Sciatic nerve (tissue), 2 donors: ENCODE data around the gene IGLON5. TPM values are rescaled to one million over a fixed set of nuclear protein-coding genes. Genes with fewer than 3 reads are reported as not detected.
A peak's percentile ranks its signal among the peaks of the same experiment; 100 is the strongest.

Experiments
- ATAC-seq: fragments of 200-7000 bp; cut with Tn5 transposase; one replicate; pipeline ENCODE4 v1.9.1; 2020; ENCODE audit warnings: mild to moderate bottlenecking, moderate library complexity
- DNase-seq: peaks from one replicate; pipeline ENCODE4 v3.0.0-alpha.2; 2020; ENCODE audit warnings: low spot score
- intact Hi-C: fragments of 100-400 bp; cut with DNase I; formaldehyde crosslinking; loops from one replicate; pipeline ENCODE4 v1.14.2; 2022
- total RNA-seq: library from RNA; stranded (reverse); fragmentation: NEBNext Ultra II Directional; extraction: Animal tissue kit (Norgen Biotek cat#: 25700); gene quantifications from one replicate; pipeline ENCODE4 v1.2.1, GENCODE V29; 2021
- donor health status: DM: no; HTN: no; CAD: no.
- donor health status: DM: no; HTN: no; CAD: no.

IGLON5 gene
- total RNA-seq, 1 donor from 2014 or later, result not detected

DNA sequence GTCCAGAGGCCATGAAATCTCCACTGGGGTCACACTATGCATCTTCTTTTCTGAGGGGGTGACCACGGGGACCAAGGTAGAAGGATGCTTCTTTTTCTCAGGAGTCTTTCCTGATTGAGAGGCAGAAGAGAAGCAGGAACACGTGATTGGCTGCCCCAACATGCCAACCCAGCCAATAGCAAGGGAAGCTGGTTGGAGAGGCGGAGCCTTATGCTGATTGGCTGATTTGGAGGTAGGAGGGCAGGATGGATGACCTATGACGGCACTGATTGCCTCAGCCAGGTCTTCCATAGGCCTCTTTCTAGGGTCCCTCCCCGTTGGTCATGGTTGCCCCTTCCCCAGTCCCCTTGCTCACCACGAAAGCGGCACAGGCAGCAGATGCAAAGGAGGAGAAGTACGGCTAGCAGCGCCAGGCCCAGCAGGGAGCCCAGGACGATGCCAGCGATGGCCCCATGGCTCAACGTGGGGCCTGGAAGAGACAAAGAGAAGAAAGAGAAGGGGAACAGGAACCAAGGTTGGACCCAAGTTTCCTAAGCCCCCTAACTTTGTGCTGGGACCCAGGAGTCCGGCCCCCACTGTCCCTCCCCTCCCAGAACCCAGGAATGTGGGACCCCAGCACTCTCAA, 22.5 kb downstream of the IGLON5 start:
- DNase-seq, result no peak
- no peak for ATAC-seq
- intact Hi-C loops, result no loop called here

DNA sequence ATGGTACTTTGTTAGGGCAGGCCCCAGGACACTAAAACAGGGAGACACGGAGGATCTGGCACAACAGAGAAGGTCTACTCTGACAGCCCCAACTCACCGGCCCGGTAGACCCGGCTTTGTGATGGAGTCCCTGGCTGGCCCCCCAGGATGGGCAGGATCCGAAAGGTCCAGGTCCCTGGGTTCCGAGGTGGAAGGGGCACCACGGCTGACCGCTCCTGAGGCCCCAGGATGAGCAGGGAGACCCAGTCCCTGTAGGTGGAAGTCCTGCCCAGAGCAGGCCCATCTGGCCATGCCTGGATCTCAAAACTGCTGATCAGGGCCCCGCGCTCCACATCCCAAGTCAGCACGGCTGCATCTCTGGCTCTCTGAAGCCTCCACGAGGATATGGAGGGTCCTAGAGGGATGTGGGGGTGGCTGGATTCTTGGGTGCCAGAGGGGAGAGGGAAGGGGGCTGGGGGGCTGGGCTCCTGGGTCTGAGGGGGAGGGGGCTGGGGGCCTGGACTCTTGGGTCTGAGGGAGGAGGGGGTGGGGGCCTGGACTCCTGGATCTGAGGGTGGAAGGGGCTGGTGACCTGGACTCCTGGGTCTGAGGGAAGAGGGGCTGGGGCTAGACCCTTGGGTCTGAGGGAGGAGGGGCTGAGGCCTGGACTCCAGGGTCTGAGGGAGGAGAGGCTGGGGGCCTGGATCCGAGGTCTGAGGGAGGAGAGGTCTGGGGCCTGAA, 25.9 kb downstream of the IGLON5 start:
- intact Hi-C loops, result no loop called here
- DNase-seq (no peak), ATAC-seq (no peak)

DNA sequence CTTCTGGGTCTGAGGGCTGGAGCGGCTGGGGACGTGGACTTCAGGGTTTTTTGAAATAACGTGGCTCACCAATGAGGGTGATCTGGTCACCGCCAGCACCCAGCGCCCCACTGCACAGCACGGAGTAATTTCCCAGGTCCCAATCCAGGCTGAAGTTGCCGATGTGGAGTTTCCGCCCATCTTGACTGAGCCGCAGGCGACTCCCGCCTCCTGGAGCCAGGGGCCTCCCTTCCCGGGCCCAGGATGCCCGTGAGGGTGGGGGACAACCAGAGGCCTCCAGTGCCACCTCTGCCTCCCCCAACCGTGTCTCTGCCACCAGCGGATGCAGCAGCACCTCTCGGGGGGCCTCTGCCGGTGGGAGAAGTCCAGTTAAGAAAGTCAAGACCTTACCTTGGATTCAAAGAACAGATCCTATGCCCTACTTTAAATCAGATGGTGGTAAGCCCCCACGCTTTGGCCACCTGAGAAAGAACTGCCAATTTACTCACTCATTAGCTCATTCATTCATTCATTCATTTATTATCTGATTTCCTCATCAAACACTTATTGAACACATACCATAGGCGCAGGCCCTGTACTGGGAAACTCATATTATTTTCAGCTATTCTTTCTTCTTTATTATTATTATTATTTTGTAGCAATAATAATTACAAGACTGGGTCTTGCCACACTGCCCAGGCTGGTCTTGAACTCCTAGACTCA, 26.6 kb downstream of the IGLON5 start:
- ATAC-seq (no peak), DNase-seq (no peak)
- intact Hi-C loops, result no loop called here

DNA sequence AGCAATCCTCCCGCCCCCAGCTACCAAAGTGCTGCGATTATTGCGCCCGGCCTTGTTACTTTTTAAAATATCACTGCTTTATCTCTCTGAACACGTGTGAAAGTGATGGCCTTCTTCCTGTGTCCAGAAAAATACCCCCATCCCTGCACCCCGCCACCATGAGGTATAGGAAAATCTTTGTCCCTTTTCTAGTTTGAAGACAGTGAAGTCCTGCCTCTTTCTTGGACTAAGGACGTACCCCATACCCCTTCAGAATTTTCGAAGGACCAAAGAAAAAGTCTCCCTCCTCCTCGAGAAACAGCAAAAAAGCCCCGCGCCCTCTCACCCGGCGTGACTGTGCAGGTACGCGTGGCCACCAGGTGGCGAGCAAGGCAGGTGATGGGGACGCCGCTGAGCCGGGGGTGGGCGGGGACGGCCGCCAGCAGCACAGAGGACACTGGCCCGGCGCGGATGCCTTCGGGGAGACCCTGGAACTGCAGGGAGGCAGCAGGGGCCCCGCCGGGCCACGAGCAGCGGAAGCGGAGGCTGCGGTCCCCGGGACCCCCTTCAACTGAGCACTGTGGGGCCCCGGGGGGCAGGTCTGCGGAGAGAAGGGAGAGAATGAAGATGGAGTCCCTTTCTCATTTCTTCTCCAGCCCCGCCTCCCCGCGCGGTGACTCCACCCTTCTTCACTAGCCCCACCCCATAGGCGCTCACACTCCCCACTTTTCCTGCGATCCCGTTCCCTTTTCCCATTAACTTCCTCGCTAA, 27.3 kb downstream of the IGLON5 start:
- intact Hi-C loops, result no loop called here
- DNase-seq (peak; percentile 89), ATAC-seq (peak; percentile 86)

DNA sequence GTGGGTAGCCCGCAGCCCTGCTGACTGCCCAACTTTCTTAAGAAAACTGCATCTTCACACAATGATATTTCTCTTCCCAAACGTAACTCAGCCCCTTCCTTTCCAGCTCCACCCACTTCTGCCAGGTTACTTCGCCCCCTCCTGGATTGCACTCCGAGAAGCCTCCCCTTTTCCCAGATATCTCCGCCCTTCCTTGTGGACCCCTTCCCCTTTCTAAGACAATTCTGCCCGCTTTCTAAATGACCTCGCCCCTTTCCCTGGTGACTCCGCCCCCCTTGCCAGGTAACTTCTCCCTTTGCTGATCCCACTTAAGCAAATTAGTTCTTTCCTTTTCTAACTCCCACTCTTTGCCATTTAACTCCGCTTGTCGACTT, 27.9 kb downstream of the IGLON5 start:
- no peak for DNase-seq
- intact Hi-C loops, result no loop called here
- peak; percentile 2 for ATAC-seq

DNA sequence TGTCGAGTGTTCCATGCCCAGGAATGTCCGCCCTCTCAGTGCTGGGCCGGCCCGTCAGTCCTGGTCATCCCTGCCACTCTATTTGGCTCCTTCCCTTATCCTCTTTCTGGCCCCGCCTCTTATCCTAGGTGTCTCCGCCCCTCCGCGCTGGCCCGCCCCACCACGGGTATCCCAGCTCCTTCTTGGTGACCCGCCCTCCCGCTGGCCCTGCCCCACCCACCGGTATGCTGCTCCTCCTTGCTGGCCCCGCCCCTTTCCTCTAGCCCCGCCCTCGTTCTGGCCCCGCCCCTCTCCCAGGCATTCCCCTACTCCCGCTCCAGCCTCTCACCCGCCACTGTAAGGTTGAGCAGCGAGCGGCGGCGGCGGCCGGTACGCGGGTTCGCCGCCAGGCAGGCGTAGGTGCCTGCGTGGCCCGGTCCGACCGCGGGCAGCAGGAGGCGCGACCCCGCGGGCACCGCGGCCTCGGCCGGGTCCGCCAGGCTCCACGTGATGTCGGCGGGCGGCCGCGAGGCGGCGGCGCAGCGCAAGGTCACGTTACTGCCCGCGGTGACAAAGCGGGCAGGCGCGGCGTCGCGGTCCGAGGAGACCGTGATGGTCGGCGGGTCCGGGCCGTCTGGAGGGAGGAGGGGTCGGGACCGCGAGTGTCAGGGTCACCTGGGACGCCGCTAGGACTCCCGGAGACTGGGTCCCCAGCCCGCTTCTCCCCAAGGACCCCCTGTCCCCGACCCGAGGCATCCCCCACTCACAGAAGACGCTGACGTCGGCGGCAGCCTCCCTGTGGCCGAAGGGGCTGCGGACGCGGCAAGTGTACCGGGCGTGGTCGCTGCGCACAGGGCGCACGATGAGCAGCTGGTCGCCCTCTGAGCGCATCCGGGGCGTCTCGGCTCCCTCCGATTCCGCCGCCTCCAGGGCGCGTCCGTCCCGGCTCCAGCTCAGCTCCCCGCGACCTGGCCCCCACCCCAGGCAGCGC, 28.5 kb downstream of the IGLON5 start:
- DNase-seq (peak; percentile 99), ATAC-seq (peak; percentile 98)
- intact Hi-C loops, result no loop called here

DNA sequence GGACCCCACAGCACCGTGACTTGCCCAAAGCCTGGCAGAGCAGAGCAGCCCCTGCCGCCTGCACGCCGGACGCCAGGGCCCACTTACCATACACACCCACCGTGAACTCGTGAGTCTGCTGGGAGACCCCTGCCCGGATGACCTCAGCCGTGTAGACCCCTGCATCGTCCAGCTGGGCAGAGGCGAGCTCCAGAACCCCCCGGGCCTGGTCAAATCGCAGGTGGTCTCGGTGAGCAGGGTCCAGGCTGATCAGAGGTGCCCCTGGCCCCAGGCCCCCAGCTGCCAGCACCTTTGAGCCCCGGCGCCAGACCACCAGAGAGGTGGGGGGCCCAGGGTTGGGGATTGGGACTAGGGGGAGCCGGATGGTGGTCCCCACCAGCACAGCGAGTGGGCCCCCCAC, 29.6 kb downstream of the IGLON5 start:
- no peak for DNase-seq
- ATAC-seq, result no peak
- intact Hi-C loops, result no loop called here

DNA sequence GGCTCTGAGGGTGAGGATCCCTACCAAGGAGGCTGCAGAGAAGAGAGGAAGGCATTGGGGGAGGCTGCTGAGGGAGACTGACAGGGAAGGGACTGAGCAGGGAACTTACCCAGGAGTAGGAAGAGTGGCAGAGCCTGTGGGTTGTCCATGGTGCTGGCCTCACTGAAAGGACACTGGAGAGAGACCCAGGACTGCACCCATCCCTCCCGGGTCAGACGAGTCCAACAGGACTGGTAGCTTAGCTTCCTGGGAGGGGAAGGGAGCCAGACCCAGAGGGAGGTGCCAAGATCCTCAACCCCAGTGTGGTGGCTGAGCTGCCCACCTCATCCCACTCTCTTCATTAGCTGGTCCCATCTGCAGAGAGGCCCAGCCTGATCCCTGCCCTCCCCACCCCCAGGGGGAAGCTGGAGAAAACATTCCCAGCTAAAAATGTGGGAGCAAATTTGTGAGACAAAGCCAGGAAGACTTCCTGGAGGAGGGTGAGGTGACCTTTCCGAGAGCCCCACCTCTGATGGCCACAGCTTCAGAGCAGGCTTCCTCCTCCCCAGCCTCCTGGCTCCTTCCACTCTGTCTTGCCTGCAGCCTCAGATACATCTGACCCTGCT, 30.6 kb downstream of the IGLON5 start, which contains the start of gene VSIG10L:
Gene VSIG10L (minus strand): TSS at position 164 of the 605 bp plus-strand sequence. CDS start 15 bp downstream, at position 149.
- intact Hi-C loops, result no loop called here
- ATAC-seq, result no peak
- no peak for DNase-seq

DNA sequence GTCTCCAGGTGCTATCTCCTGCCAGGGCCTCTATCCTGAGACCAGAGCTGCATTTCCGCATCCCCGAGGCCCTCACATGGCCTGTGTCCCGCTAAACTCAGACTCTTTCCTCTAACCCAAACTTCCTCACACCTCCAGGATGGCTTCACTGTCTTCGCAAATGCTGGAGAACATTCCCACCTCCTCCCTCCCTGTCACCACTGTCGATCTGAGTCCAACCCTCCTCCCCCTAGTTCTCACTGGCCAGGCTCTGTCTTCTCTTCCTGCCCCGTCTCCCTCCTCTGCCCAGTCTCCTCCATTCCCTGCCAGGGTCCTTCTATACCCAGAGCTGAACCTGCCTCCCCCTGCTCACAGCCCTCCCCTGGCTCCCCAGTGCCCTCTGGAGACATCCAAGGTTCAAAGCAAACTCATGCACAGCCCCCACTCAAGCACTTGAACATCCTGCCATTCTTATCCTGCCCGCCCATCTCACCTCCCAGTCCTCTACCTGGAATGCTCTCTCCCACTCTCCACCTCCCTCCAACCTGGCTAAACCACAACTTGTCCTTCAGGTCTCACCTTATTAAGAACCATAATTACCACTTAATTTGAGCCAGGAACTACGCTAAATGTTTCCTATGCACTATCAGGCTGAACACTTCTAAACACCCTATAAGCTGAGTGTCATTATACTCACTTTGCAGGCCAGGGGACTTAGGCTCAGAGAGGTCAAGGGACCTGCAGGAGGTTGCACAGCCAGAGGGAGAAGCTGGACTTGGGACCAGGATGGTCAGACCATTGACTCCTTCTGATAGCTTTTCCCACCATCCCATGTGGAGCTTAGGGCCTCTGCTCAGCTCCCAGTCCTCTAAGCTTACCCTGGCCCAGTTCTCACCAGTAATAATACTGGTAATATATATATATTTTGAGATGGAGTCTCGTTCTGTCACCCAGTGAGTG, 31.5 kb downstream of the IGLON5 start:
- no peak for DNase-seq
- no peak for ATAC-seq
- intact Hi-C loops, result no loop called here

DNA sequence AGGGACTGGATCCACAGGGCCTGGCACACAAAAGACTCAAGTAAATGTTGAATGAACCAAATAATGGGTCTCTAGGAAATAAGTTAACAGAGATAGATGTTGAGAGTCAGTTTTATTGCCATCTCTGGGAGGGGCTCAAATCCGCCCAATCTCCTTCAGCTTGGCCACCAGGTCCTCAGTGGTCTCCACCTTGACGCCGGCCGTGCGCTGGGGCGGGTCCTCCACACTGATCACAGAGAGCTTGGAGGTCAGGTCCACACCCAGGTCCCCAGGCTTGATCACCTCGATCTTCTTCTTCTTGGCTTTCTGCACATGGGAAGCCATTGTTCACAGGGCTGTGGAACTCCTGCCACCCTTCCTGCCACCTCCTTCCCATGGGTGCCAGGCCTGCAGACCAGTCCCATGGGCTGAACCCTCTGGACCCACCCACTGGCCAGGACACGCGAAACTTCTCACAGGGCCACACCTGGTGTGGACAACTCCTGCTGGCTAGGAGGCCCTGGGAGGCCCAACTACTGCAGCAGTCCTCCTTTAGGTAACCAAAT, 33.7 kb downstream of the IGLON5 start:
- intact Hi-C loops, result loop anchor here (5.0 kb wide), 1 partner anchor 1057 kb away; no protein-coding TSS in a partner anchor
- DNase-seq, result no peak
- no peak for ATAC-seq

DNA sequence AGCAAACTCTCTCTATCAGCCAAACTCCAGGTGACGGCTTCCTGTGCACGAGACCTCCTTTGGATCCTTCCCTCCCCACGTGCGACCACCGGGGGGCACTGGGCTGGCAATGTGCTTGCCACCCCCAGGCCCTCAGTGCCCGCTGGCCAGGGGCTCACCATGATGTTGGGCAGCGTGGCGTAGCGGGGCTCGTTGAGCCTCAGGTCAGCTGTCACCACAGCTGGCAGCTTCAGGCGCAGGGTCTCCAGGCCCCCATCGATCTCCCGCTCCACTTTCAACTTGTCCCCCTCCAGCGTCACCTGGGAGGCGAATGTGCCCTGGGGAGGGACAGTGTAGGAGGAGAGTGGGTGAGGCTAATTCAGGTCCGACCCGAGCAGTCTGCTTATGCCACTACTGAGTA, 35.3 kb downstream of the IGLON5 start:
- intact Hi-C loops, result loop anchor here (5.0 kb wide), 1 partner anchor 1056 kb away; no protein-coding TSS in a partner anchor
- no peak for ATAC-seq

DNA sequence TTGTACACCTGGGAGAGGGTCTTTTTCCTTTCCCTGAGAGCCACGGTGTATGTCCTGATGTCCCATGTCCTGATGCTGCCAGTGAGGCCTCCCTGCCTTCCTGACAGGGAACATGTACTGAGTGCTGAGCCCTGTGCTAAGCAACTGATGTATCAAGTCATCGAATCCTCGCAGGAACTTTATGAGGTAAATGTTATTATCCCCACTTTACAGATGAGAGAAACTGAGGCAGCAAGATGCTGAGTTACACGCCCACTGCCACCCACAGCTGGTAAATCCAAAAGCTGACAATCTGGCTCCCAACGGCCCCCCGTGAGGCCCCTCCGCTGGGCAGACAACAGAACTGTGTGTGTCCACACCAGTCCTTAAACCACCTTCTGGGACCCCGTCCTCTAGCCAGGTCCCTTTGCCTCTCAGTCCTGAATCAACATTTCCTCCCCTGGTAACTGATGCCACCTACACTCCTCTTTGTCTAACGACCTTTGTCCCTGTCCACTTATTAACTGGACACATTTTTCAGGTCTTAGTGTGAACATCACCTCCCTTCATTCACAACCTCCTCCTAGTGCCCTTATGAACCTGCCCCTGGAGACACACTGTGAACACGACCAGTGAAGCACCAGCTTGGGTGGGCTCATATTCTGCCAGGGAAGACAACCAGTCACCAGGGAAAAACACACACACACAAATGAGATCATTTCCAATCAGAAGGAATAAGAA, 35.9 kb downstream of the IGLON5 start:
- ATAC-seq (no peak), DNase-seq (no peak)
- intact Hi-C loops, result loop anchor here (5.0 kb wide), 1 partner anchor 1055 kb away; no protein-coding TSS in a partner anchor

More for the DNA sequence above, 35.3 kb downstream of the IGLON5 start:
- DNase-seq, result no peak

DNA sequence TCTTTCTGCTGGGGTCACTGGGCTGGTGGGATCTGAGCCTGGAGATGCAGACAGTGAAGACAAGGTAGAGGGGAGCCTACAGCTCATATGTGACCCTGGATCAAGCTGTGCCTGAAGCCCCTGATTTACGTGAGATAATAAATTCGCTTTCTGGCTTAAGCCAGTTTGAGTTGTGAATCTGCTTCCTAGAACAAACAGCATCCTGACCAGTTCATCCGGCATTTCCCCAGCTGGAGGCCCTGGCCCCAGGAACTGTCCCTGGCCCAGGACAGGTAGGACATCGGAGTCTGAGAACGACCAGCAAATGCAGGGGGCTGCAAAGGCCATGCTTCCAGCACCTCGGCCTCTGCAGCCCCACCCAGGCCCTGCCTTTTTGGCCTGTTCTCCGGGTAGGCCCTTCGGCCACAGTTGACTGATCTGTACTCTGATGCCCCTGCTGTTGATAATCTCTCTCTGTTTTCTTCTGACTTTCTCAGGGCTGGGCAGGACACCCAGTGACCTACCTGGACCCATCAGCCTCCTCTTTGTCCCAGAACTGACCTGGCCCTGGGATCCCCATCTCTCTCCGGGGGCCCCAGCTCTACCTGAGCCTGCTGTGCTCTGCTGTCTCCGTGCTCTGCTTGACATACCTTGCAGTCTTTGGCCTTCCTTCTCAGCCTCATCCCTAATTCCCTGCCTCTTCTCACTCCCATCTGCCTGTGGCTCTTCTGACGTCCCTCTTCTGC, 40.0 kb downstream of the IGLON5 start:
- intact Hi-C loops, result no loop called here
- DNase-seq, result no peak
- ATAC-seq, result no peak

DNA sequence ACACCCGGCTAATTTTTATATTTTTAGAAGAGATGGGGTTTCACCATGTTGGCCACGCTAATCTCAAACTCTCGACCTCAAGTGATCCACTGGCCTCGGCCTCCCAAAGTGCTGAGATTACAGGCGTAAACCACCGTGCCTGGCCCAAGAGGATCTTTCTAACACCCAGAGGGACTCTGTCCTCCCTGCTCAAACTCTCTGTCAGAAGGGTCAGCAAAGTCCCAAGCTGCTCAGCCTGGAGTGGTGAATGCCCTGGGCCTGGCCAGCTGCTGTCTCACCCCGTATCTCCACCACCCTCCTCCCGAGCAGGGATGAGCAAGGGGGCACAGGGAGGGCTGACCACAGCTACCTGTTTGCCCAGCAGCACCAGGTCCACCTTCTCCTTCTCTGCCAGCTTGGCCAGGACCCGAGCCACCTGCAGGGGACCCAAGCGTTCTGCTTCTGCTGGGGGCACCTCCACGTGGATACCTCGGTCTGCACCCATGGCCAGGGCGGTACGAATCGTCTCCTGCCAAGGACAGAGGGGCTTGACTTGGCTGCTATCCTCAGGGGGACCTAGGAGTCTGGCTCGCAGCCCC, 41.4 kb downstream of the IGLON5 start:
- ATAC-seq (no peak), DNase-seq (no peak)
- intact Hi-C loops, result no loop called here
